Measurements from ENCODE around the gene GOLGA8K. TPM values are rescaled to one million over a fixed set of nuclear protein-coding genes. Genes with fewer than 3 reads are reported as not detected.
"Not testable (repeated sequence)": the region's sequence is repeated elsewhere in the genome, so short reads cannot be mapped to it uniquely, and the experiment has no call there.

GOLGA8K gene
- total RNA-seq, 3 donors from 2014 or later = 0.11 TPM; not detected in 2

DNA sequence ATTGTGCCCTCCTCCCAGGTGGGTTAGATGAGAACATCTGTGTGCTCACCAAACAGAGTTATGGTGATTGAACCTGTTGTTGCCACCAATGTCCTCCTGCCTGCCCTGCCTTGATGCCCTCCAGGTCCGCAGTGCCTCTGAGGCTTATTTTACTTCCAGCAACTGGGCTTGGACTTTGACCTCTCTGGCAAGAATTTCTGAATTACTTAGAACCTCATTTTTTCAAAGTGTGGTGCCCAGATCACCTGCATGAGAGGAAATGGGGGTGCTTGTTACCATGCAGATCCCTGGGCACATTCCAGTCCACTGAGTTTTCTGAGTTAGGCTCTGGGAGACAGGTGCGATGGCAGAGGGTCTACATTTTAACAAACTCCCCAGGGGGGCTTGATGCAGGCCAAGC, 33.0 kb downstream of the GOLGA8K start:
- H3K27me3 Mint-ChIP-seq (ENCODE audit: low read depth); ATAC-seq; H3K4me1 Mint-ChIP-seq (ENCODE audit: low read depth); H3K36me3 Mint-ChIP-seq (ENCODE audit: insufficient read depth); H3K4me3 Mint-ChIP-seq; DNase-seq; H3K9me3 Mint-ChIP-seq: not testable (repeated sequence)

DNA sequence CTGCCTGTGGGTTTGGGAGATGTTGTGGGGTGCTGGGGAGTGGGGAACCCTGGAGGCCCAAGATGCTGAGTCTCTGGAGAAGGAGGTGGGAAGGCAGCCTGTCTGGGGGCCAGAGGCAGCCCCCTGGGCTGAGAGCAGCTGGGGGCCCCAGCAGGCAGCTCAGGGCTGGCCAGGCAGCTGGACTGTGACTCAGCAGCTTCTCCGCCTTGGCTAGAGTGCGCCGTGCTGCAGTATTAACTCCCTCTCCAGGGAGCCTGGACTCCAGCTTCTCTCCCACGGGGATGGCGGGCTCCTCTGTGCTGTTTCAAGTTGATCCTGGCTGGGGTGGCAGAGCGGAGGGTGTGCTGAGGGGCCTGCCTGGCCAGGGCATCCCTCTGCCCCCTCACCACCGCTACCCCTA, 36.6 kb downstream of the GOLGA8K start:
- H3K27me3 Mint-ChIP-seq (ENCODE audit: low read depth); ATAC-seq; H3K36me3 Mint-ChIP-seq (ENCODE audit: insufficient read depth); H3K4me1 Mint-ChIP-seq (ENCODE audit: low read depth); DNase-seq; H3K9me3 Mint-ChIP-seq; H3K4me3 Mint-ChIP-seq: not testable (repeated sequence)

DNA sequence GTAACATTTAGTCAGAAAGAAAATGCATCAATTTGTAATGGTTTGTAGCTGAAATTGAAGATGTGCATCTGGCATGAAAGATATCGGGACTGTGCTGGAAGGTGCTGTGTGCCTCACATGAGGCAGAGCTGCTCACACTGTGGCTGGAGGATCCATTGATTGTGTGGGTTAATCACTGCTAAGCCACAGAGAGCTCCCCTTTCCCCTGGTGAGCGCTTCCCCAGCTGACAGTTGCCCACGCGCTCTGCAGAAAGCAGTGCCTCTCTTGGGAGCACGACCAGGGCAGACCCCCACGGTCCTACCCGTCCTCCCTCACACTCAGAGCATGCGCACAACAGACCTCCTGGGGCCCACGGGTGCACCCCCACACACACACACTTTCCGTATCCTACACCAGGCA, 37.1 kb downstream of the GOLGA8K start:
- not testable (repeated sequence) for H3K36me3 Mint-ChIP-seq (ENCODE audit: insufficient read depth); ATAC-seq

DNA sequence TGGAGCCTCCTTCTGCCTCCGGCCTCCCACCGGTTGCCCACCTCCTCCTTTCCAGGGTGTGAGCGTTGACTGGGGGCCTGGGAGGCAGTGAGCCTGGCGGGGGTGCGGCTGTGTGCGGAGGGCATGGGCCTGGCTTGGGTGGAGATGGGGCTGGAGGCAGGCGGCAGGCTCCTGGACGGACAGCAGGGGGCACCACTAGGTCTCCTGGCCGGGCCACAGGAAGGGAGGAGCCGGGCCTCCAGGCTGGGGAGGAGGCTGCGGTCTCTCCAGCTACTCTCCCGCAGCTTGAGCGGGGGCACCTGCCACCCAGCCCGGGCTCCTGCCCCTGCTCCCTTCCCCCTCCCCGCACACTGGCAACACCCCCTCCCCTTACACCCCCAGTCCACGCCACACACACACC, 38.1 kb downstream of the GOLGA8K start:
- H3K36me3 Mint-ChIP-seq (ENCODE audit: insufficient read depth); H3K9me3 Mint-ChIP-seq; H3K4me3 Mint-ChIP-seq; H3K27me3 Mint-ChIP-seq (ENCODE audit: low read depth); DNase-seq; H3K4me1 Mint-ChIP-seq (ENCODE audit: low read depth): not testable (repeated sequence)
- peak; percentile 70 to 82 for ATAC-seq

More for the DNA sequence above, 37.1 kb downstream of the GOLGA8K start:
- H3K4me3 Mint-ChIP-seq; H3K4me1 Mint-ChIP-seq (ENCODE audit: low read depth); H3K9me3 Mint-ChIP-seq; H3K27me3 Mint-ChIP-seq (ENCODE audit: low read depth); DNase-seq: not testable (repeated sequence)

DNA sequence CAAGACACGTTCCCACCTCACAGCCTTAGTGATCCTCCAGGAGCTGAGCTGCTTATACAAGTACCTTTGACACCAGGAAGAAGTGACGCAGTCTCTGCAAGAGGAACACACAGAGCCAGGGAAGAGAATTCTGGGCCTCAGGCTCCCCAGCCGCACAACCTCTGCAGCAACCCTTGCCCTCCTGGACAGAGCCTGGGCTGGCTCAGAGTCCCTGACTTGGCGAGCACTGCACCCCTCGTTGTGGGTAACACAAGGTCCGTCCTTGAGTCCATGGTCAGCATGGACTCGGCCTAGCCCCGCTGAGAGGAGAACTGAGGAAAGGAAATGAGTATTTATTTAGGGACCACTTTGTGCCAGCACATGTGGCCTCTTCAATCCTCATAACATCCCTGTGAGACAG, 39.6 kb downstream of the GOLGA8K start:
- not testable (repeated sequence) for ATAC-seq; H3K9me3 Mint-ChIP-seq; DNase-seq; H3K4me3 Mint-ChIP-seq; H3K4me1 Mint-ChIP-seq (ENCODE audit: low read depth); H3K27me3 Mint-ChIP-seq (ENCODE audit: low read depth); H3K36me3 Mint-ChIP-seq (ENCODE audit: insufficient read depth)

DNA sequence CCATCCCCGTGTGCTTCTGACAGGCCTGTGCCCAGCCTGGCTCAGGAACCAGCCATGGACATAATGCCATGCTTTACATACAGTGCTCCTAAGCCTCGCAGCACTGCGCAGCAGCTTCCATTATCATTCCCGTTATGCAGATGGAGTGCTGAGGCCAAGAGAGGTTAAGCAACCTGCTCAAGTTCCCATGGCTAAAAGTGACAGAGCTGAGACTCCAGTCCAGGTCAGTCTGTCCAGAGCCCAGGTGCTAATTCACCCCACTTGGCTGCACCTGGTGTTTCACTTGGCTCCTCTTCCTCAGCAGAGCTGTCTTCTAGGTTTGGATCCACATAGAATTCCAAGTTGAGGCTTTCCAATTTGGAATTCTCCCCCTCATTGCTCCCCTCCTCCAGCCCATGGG, 41.4 kb downstream of the GOLGA8K start:
- not testable (repeated sequence) for H3K9me3 Mint-ChIP-seq; H3K36me3 Mint-ChIP-seq (ENCODE audit: insufficient read depth); H3K4me1 Mint-ChIP-seq (ENCODE audit: low read depth); ATAC-seq; H3K4me3 Mint-ChIP-seq; H3K27me3 Mint-ChIP-seq (ENCODE audit: low read depth); DNase-seq

DNA sequence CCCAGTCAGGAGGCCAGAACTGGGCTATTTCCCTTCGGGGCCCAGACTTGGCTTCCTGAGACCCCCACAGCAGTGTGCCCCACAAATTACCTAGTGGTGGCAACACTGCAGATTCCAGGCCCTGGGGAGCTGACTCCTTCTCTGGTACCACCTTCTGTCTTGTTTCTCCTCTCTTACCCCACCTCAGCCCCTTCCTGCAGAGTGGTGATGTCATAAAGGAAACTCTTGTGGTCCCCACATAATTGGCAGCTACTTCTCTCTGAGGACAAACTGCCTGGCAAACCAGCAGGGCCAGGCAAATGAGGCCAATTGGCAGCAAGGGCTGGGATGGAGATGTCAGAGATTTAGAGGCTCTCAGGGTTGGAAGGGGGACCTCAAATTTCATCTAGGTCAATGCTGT, 44.6 kb downstream of the GOLGA8K start:
- H3K9me3 Mint-ChIP-seq; ATAC-seq; H3K36me3 Mint-ChIP-seq (ENCODE audit: insufficient read depth); H3K27me3 Mint-ChIP-seq (ENCODE audit: low read depth); H3K4me1 Mint-ChIP-seq (ENCODE audit: low read depth); DNase-seq; H3K4me3 Mint-ChIP-seq: not testable (repeated sequence)

DNA sequence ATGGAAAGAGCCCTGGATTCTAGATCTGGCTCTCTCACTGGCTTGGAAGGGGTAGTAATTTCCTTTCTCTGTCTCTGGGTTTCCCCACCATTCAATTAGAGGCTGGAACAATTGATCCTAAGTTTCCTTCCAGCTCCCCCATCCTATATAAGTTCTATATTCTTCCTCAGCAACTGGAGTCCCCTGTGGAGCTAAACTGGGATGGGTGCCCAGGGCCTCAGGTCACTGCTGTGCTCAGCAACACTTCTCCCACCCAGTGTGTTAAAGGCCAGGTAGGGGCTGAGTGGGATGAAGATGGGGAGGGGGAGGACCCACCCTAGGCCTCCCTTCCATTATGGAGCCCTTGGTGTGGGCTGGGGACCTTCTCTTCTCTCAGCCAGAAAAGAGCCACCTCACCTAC, 46.2 kb downstream of the GOLGA8K start:
- ATAC-seq; H3K9me3 Mint-ChIP-seq; H3K36me3 Mint-ChIP-seq (ENCODE audit: insufficient read depth); H3K27me3 Mint-ChIP-seq (ENCODE audit: low read depth); H3K4me3 Mint-ChIP-seq; H3K4me1 Mint-ChIP-seq (ENCODE audit: low read depth); DNase-seq: not testable (repeated sequence)

DNA sequence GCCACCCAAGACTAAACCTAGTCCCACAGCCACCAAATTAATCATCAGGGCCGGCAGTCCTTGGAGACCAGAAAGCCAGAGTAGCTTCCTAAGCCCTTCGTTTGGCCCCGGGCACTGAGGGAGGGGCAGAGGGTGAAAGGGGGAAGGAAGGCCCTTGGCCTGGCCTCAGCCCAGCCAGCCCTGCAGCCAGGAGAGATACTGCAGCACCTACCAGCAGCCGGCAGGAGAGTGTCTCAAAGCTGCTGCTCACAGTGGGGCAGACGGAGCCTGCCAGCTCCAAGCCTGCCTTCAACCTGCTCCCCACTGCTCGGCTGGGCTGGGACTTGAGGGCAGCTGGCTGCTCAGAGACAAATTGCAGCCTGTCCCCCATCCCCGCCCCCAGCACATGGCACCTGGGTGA, 50.3 kb downstream of the GOLGA8K start:
- not testable (repeated sequence) for H3K4me1 Mint-ChIP-seq (ENCODE audit: low read depth); H3K27me3 Mint-ChIP-seq (ENCODE audit: low read depth); H3K4me3 Mint-ChIP-seq; H3K9me3 Mint-ChIP-seq; H3K36me3 Mint-ChIP-seq (ENCODE audit: insufficient read depth); ATAC-seq; DNase-seq

DNA sequence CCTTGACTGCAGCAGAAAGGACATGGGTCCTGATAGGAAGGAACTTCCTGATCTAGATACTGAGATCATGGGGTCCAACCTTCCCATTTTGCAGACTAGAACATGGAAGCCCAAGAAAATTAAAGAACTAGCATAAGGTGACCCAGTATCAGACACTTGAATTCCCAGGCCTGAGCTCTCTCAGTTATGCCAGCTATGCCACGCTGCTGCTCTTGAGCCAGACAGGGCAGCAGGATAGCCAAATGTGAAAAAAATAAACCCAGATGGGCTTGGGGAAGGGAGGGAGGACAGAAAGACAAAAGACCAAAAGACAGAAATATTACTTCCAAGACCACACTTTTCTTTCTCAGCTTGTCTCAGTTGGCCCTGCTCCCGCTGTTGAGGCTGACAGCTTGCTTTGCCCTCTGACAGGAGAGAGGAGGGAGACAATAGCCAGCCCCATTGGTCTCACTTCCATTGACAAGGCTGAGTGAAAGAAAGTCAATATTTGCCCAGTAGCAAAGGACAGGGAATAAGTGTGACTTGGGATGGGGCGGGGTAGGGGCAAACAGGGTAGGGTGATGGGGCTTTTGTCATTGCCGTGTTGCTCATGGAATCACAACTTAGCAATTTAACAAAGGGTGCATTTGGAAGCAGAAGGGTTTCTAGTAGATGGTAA, 52.4 kb downstream of the GOLGA8K start:
- not testable (repeated sequence) for ATAC-seq; H3K4me1 Mint-ChIP-seq (ENCODE audit: low read depth); H3K36me3 Mint-ChIP-seq (ENCODE audit: insufficient read depth); H3K9me3 Mint-ChIP-seq; H3K4me3 Mint-ChIP-seq; DNase-seq; H3K27me3 Mint-ChIP-seq (ENCODE audit: low read depth)

DNA sequence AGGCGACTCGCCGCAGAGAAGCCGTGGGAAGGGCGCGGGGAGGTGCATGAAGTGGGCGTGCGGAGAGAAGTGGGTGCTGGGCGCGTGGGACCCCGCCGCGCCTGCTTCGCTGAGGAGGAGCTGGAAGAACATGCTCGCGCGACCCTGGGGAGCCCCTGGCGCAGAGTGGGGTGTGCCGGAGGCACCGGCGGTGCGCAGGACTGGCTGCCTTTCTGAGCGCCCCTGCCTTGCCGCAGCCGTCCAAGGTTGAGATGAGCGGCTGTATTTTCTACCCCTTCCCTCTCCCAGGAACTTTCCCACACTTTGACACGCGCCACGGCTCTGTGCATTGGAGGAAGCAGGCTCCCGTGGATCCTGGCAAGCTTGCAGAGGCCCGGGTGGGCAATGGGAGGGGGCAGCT, 56.1 kb downstream of the GOLGA8K start:
- H3K27me3 Mint-ChIP-seq (ENCODE audit: low read depth) = not testable (repeated sequence)

DNA sequence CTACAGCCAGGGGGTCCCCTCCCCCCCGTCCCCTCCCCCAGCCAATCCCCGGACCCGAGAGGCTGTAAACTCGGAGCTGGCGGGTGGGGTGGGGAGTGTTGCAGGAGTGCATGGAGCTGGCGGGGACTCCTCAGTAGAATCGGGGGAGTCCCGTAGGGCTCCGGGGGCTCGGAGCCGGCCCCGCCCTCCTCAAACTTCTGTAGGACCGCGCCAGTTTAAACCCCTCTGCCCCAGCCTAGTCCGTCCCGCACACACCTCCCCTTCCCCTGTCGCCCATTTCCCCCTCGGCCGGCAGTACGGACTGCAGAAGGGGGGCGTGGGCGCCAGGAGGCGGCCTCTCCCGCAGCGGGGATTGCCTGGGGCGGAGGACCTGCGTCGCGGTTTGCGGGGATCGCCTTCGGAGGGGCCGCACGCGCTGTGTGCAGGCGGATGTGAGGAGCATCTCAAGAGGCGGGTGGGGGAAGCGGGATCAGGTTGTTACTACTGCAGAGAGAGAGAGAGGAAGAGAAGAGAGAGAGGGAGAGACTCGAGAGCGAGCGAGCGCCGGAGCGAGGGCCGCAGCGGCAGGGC, 57.0 kb downstream of the GOLGA8K start:
- not testable (repeated sequence) for H3K9me3 Mint-ChIP-seq; H3K27me3 Mint-ChIP-seq (ENCODE audit: low read depth); H3K4me3 Mint-ChIP-seq; DNase-seq; H3K4me1 Mint-ChIP-seq (ENCODE audit: low read depth); H3K36me3 Mint-ChIP-seq (ENCODE audit: insufficient read depth)
- ATAC-seq = peak; percentile 60 to 62

More for the DNA sequence above, 56.1 kb downstream of the GOLGA8K start:
- not testable (repeated sequence) for H3K9me3 Mint-ChIP-seq; H3K36me3 Mint-ChIP-seq (ENCODE audit: insufficient read depth); H3K4me3 Mint-ChIP-seq; H3K4me1 Mint-ChIP-seq (ENCODE audit: low read depth); DNase-seq
- peak; percentile 31 to 41 for ATAC-seq

DNA sequence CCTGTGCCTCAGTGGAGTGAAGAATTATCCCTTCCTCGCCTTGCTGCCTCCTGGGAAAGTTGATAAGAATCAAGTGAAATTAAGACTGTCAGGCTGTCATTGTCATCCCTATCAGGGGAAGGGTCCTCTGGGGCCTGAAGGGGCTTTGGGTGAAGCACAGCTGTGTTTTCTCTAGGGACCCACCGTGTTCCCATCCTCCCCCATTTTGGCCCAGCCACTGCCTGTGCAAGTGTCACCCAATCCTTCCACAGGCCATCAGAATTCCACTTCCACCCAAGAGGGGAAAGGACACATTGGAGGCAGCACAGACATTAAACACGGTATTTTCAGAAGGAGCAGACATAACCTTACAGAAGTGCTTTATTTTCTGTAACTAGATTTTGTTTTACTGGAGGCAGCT, 59.2 kb downstream of the GOLGA8K start:
- not testable (repeated sequence) for H3K4me3 Mint-ChIP-seq; DNase-seq; H3K36me3 Mint-ChIP-seq (ENCODE audit: insufficient read depth); H3K9me3 Mint-ChIP-seq; H3K4me1 Mint-ChIP-seq (ENCODE audit: low read depth); H3K27me3 Mint-ChIP-seq (ENCODE audit: low read depth); ATAC-seq

Measured in activated T-cell treated with anti-CD3 and anti-CD28 coated beads, Interleukin-2, amount 50 U/mL, for 4 hours (primary cell).